Fibroblast of lung (primary cell): ENCODE data around the gene MAPK8IP1. TPM values are rescaled to one million over a fixed set of nuclear protein-coding genes. Genes with fewer than 3 reads are reported as not detected.

ENCODE experiments used
- DNase-seq, 2 donors: peaks; one replicate each; pipeline versions ENCODE4 v3.0.0 to v3.0.0-alpha.2; 2010; ENCODE audit warnings: low read depth in 2 of 2
- H2AFZ ChIP-seq: 2 replicates; pipeline ENCODE4 v1.5.1; 2012; ENCODE audit warnings: low read length, control low read depth, inconsistent platforms
- H3K27ac ChIP-seq: 2 replicates; pipeline ENCODE4 v1.5.1; 2011; ENCODE audit warnings: low read length, control low read depth; ENCODE audit not compliant: insufficient read depth
- H3K27me3 ChIP-seq: 2 replicates; pipeline ENCODE4 v1.5.1; 2011; ENCODE audit warnings: mild to moderate bottlenecking, low read length; ENCODE audit not compliant: control insufficient read depth, insufficient read depth
- H3K36me3 ChIP-seq: 2 replicates; pipeline ENCODE4 v1.5.1; 2011; ENCODE audit warnings: low read length; ENCODE audit not compliant: control insufficient read depth, insufficient read depth
- H3K4me1 ChIP-seq: 2 replicates; pipeline ENCODE4 v1.5.1; 2011; ENCODE audit warnings: low read length; ENCODE audit not compliant: control insufficient read depth, insufficient read depth; ENCODE audit errors: extremely low read depth
- H3K4me2 ChIP-seq: 2 replicates; pipeline ENCODE4 v1.5.1; 2011; ENCODE audit warnings: low read length, control low read depth; ENCODE audit not compliant: insufficient read depth; ENCODE audit errors: extremely low read depth
- H3K4me3 ChIP-seq, 4 experiments: fragments of 200-600 bp in 1 of 4; sonication (generic) in 1 of 4; replicated peaks in 1 of 4; 2 replicates each; pipeline ENCODE4 v1.5.1; 2011 to 2016; ENCODE audit warnings: low read length in 4 of 4, low read depth in 3 of 4, mild to moderate bottlenecking in 3 of 4, control low read depth in 2 of 4, inconsistent platforms in 1 of 4, mixed read lengths in 1 of 4; ENCODE audit not compliant: insufficient read depth in 1 of 4; ENCODE audit errors: control extremely low read depth in 1 of 4
- H3K79me2 ChIP-seq: 2 replicates; pipeline ENCODE4 v1.5.1; 2012; ENCODE audit warnings: mild to moderate bottlenecking, low read length, inconsistent platforms; ENCODE audit not compliant: control insufficient read depth, insufficient read depth
- H3K9ac ChIP-seq: 2 replicates; pipeline ENCODE4 v1.5.1; 2011; ENCODE audit warnings: mild to moderate bottlenecking, low read length, control low read depth; ENCODE audit not compliant: insufficient read depth
- H3K9me3 ChIP-seq: 2 replicates; pipeline ENCODE4 v1.5.1; 2012; ENCODE audit warnings: low read depth, low read length; ENCODE audit not compliant: control insufficient read depth, insufficient read depth
- H4K20me1 ChIP-seq: 2 replicates; pipeline ENCODE4 v1.5.1; 2011; ENCODE audit warnings: low read length; ENCODE audit not compliant: control insufficient read depth, insufficient read depth; ENCODE audit errors: extremely low read depth
- EZH2 ChIP-seq: IDR thresholded peaks from 2 replicates; pipeline ENCODE4 v1.5.1; 2012; ENCODE audit warnings: low read length, control low read depth, mild to moderate bottlenecking; ENCODE audit errors: missing control alignments
- polyA plus RNA-seq, 2 donors: library from polyadenylated mRNA; depleted of rRNA in 1 of 2; stranded (reverse) in 1 of 2; unstranded in 1 of 2; fragments of >200 nt; gene quantifications; 2 replicates each; pipeline ENCODE4 v1.2.1, GENCODE V29; 2011 to 2012; ENCODE audit warnings: missing spikeins in 1 of 2
- total RNA-seq: library from RNA; depleted of rRNA; stranded (reverse); fragments of >200 nt; gene quantifications from 2 replicates; pipeline ENCODE4 v1.2.1, GENCODE V29; 2014
- TF ChIP-seq, protein P1 (sequence below), 2 donors: IDR thresholded peaks in 1 of 2; conservative IDR thresholded peaks in 1 of 2; 1 replicate in 1 of 2; 2 replicates in 1 of 2; pipeline ENCODE4 v1.5.1; 2011 to 2012; ENCODE audit warnings: low read length in 2 of 2, control low read depth in 1 of 2, inconsistent platforms in 1 of 2, low read depth in 1 of 2, mild to moderate bottlenecking in 1 of 2

Gene MAPK8IP1
- total and polyA plus RNA-seq, 2 donors (not counting 1 experiment from before 2014, with no cell fraction given) = 3.8 to 6.6 TPM

DNA sequence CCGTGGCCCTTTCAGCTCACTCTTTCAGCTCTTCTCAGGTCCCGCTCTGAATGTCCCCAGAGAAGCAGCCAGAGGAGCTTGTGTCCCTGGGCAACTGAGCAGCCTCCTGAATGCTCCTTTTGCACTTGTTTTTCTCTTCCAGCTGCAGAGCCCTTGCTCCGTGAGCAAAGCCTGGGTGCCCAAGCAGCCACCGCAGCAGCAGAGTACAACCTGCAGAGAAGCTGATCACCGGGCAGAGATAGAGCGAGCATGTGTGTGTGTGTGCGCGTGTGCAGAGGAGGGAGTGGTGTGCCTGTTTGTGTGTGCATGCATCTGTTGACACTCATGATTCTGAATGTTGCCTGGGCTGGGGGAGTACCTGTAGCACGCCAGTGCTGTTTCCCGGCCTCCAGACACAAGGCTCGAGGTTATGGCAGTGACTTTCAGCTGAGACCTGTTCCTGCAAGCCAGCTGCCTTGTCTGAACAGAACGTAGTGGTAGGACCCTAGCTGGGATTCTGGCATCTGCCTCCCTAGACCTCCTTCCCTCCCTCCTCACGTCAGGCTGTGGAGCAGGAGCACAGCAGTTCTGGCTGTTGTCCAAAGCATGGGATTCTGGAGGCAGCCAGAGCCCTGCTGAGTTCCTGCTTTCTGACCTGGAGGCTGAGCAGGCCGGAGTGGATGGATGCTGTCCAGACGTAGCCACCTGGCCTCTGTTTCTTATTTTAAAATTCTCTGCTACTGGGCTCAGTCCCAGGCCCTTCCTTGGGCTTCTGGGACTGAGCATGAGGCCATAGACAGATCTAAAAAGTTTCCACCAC is 4.5 kb upstream of the MAPK8IP1 start:
- TF ChIP-seq, protein P1, sequence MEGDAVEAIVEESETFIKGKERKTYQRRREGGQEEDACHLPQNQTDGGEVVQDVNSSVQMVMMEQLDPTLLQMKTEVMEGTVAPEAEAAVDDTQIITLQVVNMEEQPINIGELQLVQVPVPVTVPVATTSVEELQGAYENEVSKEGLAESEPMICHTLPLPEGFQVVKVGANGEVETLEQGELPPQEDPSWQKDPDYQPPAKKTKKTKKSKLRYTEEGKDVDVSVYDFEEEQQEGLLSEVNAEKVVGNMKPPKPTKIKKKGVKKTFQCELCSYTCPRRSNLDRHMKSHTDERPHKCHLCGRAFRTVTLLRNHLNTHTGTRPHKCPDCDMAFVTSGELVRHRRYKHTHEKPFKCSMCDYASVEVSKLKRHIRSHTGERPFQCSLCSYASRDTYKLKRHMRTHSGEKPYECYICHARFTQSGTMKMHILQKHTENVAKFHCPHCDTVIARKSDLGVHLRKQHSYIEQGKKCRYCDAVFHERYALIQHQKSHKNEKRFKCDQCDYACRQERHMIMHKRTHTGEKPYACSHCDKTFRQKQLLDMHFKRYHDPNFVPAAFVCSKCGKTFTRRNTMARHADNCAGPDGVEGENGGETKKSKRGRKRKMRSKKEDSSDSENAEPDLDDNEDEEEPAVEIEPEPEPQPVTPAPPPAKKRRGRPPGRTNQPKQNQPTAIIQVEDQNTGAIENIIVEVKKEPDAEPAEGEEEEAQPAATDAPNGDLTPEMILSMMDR (conservative IDR thresholded peaks at IDR 0.05 in 1 of 2, IDR thresholded peaks at IDR 0.05 in 1 of 2; ENCODE audit: low read depth in 1 of 2, low read length in 2 of 2) = no peak
- no peak for TF ChIP-seq EZH2
- Histone ChIP-seq H3K9ac (no peak overlapping the region), H3K4me3 (no peak overlapping the region), H4K20me1 (no peaks in the 10 kb centered on the region), H3K9me3 (no peaks in the 10 kb centered on the region), H3K27ac (no peak overlapping the region), H3K4me1 (no peaks in the 10 kb centered on the region), H3K27me3 (no peaks in the 10 kb centered on the region), H3K36me3 (peaks cover 2% of the 10 kb centered on the region), H3K79me2 (no peaks in the 10 kb centered on the region), H3K4me2 (no peak overlapping the region), H2AFZ (no peak overlapping the region)
- no peak for DNase-seq

- Histone ChIP-seq H4K20me1 (no peaks in the 10 kb centered on the region), H2AFZ (no peak overlapping the region), H3K4me2 (no peak overlapping the region), H3K36me3 (peaks cover 2% of the 10 kb centered on the region), H3K9me3 (no peaks in the 10 kb centered on the region), H3K27me3 (no peaks in the 10 kb centered on the region), H3K9ac (no peak overlapping the region), H3K4me1 (no peaks in the 10 kb centered on the region), H3K4me3 (no peak overlapping the region), H3K27ac (no peak overlapping the region), H3K79me2 (no peaks in the 10 kb centered on the region)
- DNase-seq = no peak
- TF ChIP-seq EZH2 = no peak
- TF ChIP-seq, protein P1 (conservative IDR thresholded peaks at IDR 0.05 in 1 of 2, IDR thresholded peaks at IDR 0.05 in 1 of 2; ENCODE audit: low read depth in 1 of 2, low read length in 2 of 2) = no peak
Observed at GRCh38 chr11:45881708-45882368, 3.6 kb upstream of the MAPK8IP1 start.

DNA sequence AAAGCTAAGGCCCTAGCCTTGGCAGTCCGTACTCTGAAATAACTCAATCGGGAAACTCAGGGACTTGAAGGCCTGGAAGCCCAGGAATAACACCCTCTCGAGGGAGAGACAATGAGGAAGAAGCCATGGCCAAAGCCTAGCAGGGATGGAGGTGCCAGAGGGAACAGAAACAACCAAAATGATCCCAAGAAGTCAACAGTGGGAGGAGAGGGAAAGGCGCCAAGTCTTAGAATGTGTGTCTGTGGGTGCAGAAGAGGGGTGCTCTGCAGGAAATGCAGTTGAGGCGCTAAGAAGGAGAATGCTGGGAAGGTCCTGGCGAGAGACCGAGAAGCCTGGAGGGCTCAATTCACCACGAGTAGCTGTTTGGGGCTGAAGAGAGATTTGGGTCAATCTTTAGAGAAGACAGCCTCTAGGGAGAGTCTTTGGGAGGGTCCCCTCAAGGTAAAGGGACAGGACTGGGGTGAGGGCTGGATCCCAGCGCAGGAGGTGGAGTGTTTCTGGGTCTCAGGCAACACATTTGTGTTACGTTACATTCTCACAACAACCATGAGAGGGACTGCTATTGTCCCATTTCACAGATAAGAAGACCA is 760 bp upstream of the MAPK8IP1 start:
- H2AFZ ChIP-seq = no peak overlapping the region
- no peak overlapping the region for H3K9ac ChIP-seq
- no peak for TF ChIP-seq EZH2
- TF ChIP-seq, protein P1 (conservative IDR thresholded peaks at IDR 0.05 in 1 of 2, IDR thresholded peaks at IDR 0.05 in 1 of 2; ENCODE audit: low read depth in 1 of 2, low read length in 2 of 2) = no peak
- no peak overlapping the region for H3K4me2 ChIP-seq
- no peaks in the 10 kb centered on the region for H3K79me2 ChIP-seq
- H3K4me3 ChIP-seq = no peak overlapping the region
- no peaks in the 10 kb centered on the region for H3K27me3 ChIP-seq
- no peaks in the 10 kb centered on the region for H3K9me3 ChIP-seq
- DNase-seq = no peak
- peaks cover 3% of the 10 kb centered on the region for H4K20me1 ChIP-seq
- H3K27ac ChIP-seq = no peak overlapping the region
- peaks cover 2% of the 10 kb centered on the region for H3K36me3 ChIP-seq
- no peaks in the 10 kb centered on the region for H3K4me1 ChIP-seq
